Calu3 (cell line): ENCODE results near the gene NOP9. TPM values are rescaled to one million over a fixed set of nuclear protein-coding genes. Genes with fewer than 3 reads are reported as not detected.

Source experiments
- BruUV-seq: library from RNA; stranded (reverse); fragments of 400-500 nt; replicated peaks from 2 replicates; lab custom pipeline; 2021; lab: Mats Ljungman, UMichigan
- CTCF ChIA-PET: fragments of 300-600 bp; sonication (Branson Sonifier 250); formaldehyde crosslinking; loops from one replicate; lab custom pipeline; 2022; ENCODE audit warnings: antibody characterized with exemption; lab: Charles Lee
- DNase-seq: peaks from one replicate; pipeline ENCODE4 v3.0.0; 2022
- H3K27ac Mint-ChIP-seq: one replicate; pipeline ENCODE4 v1.8.0; 2022; ENCODE audit warnings: mixed read lengths; ENCODE audit not compliant: unreplicated experiment
- H3K27me3 Mint-ChIP-seq: one replicate; pipeline ENCODE4 v1.8.0; 2022; ENCODE audit warnings: mixed read lengths; ENCODE audit not compliant: unreplicated experiment
- H3K36me3 Mint-ChIP-seq: one replicate; pipeline ENCODE4 v1.8.0; 2022; ENCODE audit warnings: mild to moderate bottlenecking, moderate library complexity, mixed read lengths; ENCODE audit not compliant: insufficient read depth, unreplicated experiment
- H3K4me1 Mint-ChIP-seq: one replicate; pipeline ENCODE4 v1.8.0; 2022; ENCODE audit warnings: mild to moderate bottlenecking, low read depth, mixed read lengths; ENCODE audit not compliant: unreplicated experiment
- H3K4me3 Mint-ChIP-seq: one replicate; pipeline ENCODE4 v1.8.0; 2022; ENCODE audit warnings: mild to moderate bottlenecking, low read depth, moderate library complexity, mixed read lengths; ENCODE audit not compliant: unreplicated experiment
- H3K9me3 Mint-ChIP-seq: one replicate; pipeline ENCODE4 v1.8.0; 2022; ENCODE audit warnings: low read depth, mixed read lengths; ENCODE audit not compliant: unreplicated experiment
- CTCF ChIP-seq: fragments of 200-600 bp; IDR thresholded peaks from one replicate; pipeline ENCODE4 v1.8.0; 2022; ENCODE audit warnings: antibody characterized with exemption; ENCODE audit not compliant: unreplicated experiment
- intact Hi-C: fragments of 100-400 bp; cut with micrococcal nuclease; formaldehyde crosslinking; loops from one replicate; pipeline ENCODE4 v1.10.0; 2022; ENCODE audit not compliant: unreplicated experiment
- total RNA-seq: library from RNA; stranded (reverse); gene quantifications from 2 replicates; pipeline ENCODE4 v1.2.3, GENCODE V29; 2022

NOP9 gene
- total RNA-seq, 1 experiment from 2014 or later = 35.9 TPM

GRCh38 chr14:24266344-24267244 lies 33.1 kb upstream of the NOP9 start:
- no peak for TF ChIP-seq CTCF
- peaks cover 2% of the 10 kb centered on the region for H3K4me1 Mint-ChIP-seq
- CTCF ChIA-PET = no interaction called here
- no peaks in the 10 kb centered on the region for H3K27me3 Mint-ChIP-seq
- intact Hi-C loops = no loop called here
- no peak overlapping the region for H3K27ac Mint-ChIP-seq
- H3K4me3 Mint-ChIP-seq = no peak overlapping the region
- no peaks in the 10 kb centered on the region for H3K9me3 Mint-ChIP-seq
- no peak for DNase-seq
- peaks cover 20% of the 10 kb centered on the region for H3K36me3 Mint-ChIP-seq
- no TSS peak for BruUV-seq

GRCh38 chr14:24267516-24267915 lies 32.1 kb upstream of the NOP9 start:
- Mint-ChIP-seq H3K9me3 (no peaks in the 10 kb centered on the region), H3K36me3 (peaks cover 27% of the 10 kb centered on the region), H3K4me1 (peaks cover 11% of the 10 kb centered on the region), H3K4me3 (no peak overlapping the region), H3K27me3 (no peaks in the 10 kb centered on the region), H3K27ac (no peak overlapping the region)
- CTCF ChIA-PET = no interaction called here
- no peak for TF ChIP-seq CTCF
- intact Hi-C loops = no loop called here
- no peak for DNase-seq
- no TSS peak for BruUV-seq

GRCh38 chr14:24268225-24268624 lies 31.4 kb upstream of the NOP9 start:
- Mint-ChIP-seq H3K4me3 (no peak overlapping the region), H3K4me1 (peaks cover 18% of the 10 kb centered on the region), H3K36me3 (peaks cover 27% of the 10 kb centered on the region), H3K27ac (no peak overlapping the region), H3K27me3 (no peaks in the 10 kb centered on the region), H3K9me3 (no peaks in the 10 kb centered on the region)
- CTCF ChIA-PET = no interaction called here
- BruUV-seq = no TSS peak
- no peak for TF ChIP-seq CTCF
- DNase-seq = no peak
- intact Hi-C loops = no loop called here

- peaks cover 30% of the 10 kb centered on the region for H3K4me1 Mint-ChIP-seq
- CTCF ChIA-PET = no interaction called here
- H3K36me3 Mint-ChIP-seq = peaks cover 27% of the 10 kb centered on the region
- no peaks in the 10 kb centered on the region for H3K9me3 Mint-ChIP-seq
- no peak for TF ChIP-seq CTCF
- intact Hi-C loops = no loop called here
- no peak overlapping the region for H3K4me3 Mint-ChIP-seq
- no TSS peak for BruUV-seq
- DNase-seq = no peak
- H3K27me3 Mint-ChIP-seq = no peaks in the 10 kb centered on the region
- no peak overlapping the region for H3K27ac Mint-ChIP-seq
These were observed 30.3 kb upstream of the NOP9 start for GRCh38 chr14:24269368-24269767.
